RPMI7951 (cell line): ENCODE measurements around the gene ANTXR1. TPM values are rescaled to one million over a fixed set of nuclear protein-coding genes. Genes with fewer than 3 reads are reported as not detected.

Source experiments
- DNase-seq: peaks from one replicate; pipeline ENCODE4 v3.0.0-alpha.2; 2012; ENCODE audit warnings: low read depth
- total RNA-seq: library from RNA; depleted of rRNA; stranded (reverse); fragments of >200 nt; shearing (Covaris generic); gene quantifications from 2 replicates; pipeline ENCODE4 v1.2.3, GENCODE V29; 2014

ANTXR1 gene
- total RNA-seq, 1 experiment from 2014 or later, result 69.7 TPM

GRCh38 chr2:69132960-69133590, 120.1 kb downstream of the ANTXR1 start:
- no peak for DNase-seq

DNA sequence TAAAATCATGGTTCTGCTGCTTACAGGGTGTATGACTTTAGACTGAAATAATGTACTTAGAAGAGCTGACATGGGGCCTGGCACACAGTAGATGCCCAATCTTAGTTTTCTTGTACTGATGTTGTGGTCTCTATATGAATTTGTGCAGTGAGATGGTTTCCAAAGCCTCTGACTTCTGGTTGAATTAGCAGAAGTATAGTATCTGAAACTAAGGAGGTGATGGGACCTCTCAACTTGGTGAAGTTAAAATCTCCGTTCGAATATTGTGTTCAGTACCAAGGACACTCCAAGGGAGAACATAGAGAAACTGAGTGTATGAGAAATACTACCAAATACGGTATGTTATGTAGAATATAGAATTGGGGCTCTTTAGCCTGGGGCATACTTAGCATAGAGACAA, 120.9 kb downstream of the ANTXR1 start:
- DNase-seq, result no peak

DNA sequence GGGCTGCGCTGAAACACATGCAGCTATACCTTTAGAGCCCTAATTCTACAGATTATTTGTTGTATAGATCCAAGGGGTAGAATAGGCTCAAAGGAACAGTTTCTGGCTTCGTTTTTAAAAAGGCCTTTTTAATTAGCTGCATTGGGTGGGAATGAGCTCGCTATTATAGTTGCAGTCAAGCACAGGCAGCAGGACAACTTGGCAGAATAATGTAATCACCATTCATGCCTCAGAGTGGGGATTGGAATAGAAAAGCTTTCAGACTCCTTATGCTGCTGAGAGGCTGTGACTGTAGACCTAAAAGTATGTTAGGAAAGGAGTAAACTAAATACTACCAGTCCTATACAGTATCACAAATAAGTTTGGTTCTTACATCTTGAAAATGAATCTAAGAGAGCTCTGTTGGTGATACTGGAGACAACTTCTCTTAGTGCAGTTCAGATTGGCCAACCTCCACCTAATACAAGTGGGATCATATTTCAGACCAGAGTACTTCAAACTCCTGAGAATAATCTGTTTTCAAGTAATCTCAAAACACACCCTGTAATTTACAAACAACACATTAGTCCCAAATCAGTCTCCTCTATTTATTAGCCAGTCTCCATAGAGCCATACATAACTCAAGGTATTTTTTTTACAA, 121.4 kb downstream of the ANTXR1 start:
- no peak for DNase-seq

- DNase-seq, result peak; percentile 82
Observed at GRCh38 chr2:69138247-69138772, 125.3 kb downstream of the ANTXR1 start.

- peak; percentile 93 for DNase-seq
Observed at GRCh38 chr2:69138793-69139459, 125.9 kb downstream of the ANTXR1 start.

GRCh38 chr2:69139778-69140670, 127.0 kb downstream of the ANTXR1 start:
- no peak for DNase-seq

DNA sequence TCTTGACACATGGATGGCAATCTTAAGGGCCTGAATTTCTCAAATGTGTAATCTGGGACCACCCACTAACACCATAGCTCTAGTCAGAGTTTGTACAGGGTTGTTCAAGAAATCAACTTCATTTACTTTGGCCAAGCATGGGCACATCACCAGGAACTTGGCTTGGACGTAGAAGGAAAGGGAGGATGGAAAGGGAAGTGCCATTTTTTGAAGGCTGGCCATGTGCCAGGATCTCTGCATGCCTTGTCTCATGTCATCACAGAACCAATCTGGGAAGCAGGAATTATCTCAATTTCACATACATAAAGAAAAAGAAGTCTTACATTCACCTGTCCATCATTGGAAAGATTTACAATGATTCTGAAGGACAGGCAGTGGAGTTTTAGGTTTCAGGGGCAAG, 128.1 kb downstream of the ANTXR1 start:
- no peak for DNase-seq

GRCh38 chr2:69143748-69144360, 130.9 kb downstream of the ANTXR1 start:
- peak; percentile 81 for DNase-seq

DNA sequence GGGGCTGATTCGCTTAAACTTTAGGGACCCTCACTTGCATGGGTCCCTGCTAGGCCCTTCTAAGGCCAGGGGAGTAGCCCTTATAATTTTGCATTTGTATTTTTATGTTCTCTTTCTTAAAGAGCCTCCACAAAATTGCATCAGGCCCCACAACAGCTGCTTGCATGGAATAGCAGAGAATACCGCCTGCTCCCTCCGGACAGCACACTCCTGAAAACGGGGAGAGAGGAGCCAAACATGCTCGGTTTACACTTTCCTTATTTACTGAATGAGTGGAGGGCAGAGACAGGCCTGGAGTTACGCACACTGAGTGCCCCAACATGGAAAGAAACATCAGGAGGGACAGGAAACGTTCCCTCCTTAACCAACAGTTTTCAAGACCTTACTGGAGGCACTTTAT, 132.2 kb downstream of the ANTXR1 start:
- DNase-seq, result no peak

DNA sequence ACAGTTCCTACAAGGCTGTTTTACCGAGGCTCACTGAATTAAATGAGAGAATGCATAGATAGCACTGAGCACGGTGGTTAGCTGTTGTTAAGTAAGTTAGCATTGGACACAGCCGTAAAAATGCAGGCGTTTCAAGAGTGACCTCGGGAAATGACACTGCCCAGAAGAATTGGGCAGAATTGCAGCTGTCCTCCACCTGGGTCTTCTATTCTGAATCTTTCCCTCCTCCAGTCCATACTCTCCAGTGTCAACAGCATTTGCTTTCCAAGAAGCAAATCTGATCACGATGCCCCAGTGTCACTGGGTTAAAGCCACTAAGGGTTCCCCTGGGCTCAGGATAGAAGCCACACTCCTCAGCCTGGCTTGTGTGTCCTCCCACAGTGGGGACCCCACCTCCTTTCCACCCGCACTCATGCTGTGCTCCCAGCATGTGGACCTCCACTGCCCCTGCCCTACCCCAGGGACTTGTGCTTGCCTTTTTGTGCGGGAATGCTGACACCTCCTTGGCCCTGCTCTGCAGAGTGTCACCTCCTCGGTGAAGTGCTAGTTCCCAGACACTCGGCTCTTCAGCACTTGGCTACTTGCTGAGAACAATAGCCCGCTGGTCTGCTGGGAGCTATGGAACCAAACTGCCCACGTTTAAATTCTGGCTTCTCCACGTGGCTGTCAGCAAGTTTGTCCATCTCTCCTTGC, 135.0 kb downstream of the ANTXR1 start:
- DNase-seq, result no peak

GRCh38 chr2:69149631-69150215, 136.7 kb downstream of the ANTXR1 start:
- peak; percentile 87 for DNase-seq

DNA sequence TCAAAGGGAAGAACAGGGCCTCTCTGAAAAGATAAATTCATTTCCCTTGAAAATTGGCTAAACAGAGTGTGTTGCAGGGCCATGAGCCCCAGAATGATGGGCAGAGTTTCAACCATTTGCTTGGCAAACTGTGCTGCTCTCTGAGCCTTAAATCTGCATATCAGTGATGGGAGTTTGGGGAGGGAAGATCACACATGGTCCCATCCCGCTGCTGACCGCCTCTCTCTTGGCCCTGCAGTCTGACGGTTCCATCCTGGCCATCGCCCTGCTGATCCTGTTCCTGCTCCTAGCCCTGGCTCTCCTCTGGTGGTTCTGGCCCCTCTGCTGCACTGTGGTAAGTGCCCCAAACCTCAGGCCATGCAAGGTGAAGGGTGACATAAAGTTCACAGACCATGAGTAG, 139.0 kb downstream of the ANTXR1 start:
- DNase-seq, result no peak

- DNase-seq, result no peak
Observed at GRCh38 chr2:69152847-69153583, 140.0 kb downstream of the ANTXR1 start.

- peak; percentile 57 for DNase-seq
Observed at GRCh38 chr2:69154106-69154505, 141.1 kb downstream of the ANTXR1 start.

DNA sequence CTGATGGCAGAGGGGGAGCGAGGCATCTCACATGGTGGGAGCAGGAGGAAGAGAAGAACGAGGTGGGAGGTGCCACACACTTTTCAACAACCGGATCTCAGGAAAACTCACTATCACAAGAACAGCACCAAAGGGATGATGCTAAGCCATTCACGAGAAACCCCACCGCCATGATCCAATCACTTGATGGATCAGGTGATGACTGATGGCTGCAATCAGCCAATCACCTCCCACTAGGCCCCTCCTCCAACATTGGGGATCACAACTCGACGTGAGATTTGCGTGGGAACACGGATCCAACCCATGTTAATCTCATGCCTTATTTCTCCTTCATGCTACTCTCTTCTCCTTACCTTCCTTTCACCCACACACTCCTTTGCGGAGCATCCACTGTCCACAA, 143.6 kb downstream of the ANTXR1 start:
- DNase-seq, result no peak

GRCh38 chr2:69157441-69157840, 144.5 kb downstream of the ANTXR1 start:
- no peak for DNase-seq

DNA sequence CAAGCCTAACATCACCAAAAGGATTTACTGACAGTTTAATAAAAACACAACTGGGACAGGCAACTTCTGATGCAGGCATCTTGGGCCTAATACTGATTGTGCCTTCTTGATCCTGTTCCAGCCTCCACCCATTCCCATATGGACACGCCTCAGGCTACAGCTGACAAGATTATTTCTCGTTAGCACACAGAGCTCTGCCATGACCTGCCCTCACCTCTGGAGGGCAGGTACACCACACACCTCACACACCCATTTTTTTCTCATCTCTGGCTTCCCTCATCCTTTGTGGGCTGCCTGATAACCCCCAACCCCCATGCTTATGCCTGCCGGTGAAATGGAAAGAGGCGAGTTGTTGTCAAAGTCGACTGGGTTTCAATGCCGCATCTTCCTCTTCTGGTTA, 147.0 kb downstream of the ANTXR1 start:
- DNase-seq, result peak; percentile 49

- no peak for DNase-seq
Observed at GRCh38 chr2:69162057-69162456, 149.1 kb downstream of the ANTXR1 start.

- peak; percentile 93 for DNase-seq
Observed at GRCh38 chr2:69163109-69163508, 150.1 kb downstream of the ANTXR1 start.

GRCh38 chr2:69163556-69163955, 150.6 kb downstream of the ANTXR1 start:
- DNase-seq, result no peak
